SKM-1 (cell line): ENCODE results near the gene ELP4.
"Not testable (repeated sequence)": the region's sequence is repeated elsewhere in the genome, so short reads cannot be mapped to it uniquely, and the experiment has no call there.

Source experiments
- DNase-seq: peaks from one replicate; lab custom pipeline; 2025; ENCODE audit not compliant: unreplicated experiment; lab: John Stamatoyannopoulos, UW

Gene ELP4

DNA sequence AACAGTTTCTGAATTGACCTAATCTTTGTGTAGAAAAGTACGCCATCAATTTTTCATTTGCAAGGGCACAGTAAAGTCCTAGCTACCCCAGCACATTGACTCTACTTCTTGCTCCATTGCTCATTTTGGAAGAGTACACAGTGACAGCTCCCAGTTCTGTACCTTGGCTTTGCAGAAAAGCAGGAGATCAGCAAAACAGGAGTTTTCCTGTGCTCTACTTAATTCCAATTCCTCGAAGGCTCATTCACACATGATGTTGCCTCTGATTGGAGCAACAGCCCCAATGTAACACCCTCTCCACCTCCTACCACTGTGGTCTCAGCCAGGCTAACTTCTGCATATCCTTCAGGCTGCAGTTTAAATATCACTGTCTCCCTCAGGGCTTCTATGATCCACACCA, 182.9 kb downstream of the ELP4 start:
- DNase-seq, result no peak

DNA sequence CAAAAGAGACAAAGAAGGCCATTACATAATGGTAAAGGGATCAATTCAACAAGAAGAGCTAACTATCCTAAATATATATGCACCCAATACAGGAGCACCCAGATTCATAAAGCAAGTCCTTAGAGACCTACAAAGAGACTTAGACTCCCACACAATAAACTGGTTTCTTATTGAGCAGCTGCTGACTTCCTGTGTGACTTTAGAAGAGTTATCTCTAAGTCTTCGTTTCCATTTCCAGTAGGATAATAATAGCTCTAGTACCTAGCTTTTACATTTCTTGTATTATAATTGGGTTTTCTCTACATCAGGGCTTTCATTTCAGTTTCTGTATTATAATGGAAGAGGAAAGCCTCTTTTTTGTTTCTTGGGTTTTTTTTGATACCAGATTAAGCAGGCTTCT, 187.5 kb downstream of the ELP4 start:
- DNase-seq, result not testable (repeated sequence)

GRCh38 chr11:31699066-31699465, 189.5 kb downstream of the ELP4 start:
- no peak for DNase-seq

DNA sequence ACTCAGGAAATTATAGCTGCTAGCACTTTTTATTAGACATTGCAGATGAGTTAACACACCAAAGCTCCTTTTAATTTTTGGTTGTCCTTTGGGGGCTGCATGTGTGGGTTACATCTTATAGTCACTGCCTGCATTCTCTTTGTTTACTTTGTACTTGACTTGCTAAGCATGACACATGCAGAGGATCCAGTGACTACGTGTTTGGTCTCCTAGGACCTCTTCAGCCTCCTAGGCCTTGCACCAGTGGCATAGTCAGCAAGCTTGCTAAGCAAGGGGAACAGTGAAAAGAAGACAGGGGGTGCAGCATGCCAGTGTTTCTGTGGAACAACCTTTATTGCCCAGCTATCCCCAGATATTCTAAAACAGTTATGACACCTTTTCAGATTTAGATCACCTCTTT, 193.4 kb downstream of the ELP4 start:
- DNase-seq, result no peak

DNA sequence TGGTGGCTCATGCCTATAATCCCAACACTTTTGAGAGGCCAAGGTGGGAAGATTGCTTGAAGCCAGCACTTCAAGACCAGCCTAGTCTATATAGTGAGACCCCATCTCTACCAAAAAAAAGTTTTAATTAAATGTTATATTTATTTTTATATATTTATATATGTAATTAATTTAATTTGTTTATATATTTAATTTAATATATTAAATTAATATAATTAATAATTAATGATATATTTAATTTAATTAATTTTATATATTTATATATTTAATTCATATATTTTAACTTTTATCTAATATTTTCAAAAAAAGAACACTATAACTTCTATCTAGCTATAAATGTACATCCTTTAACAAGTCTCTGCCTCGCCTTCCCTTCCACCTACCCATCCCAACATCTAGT, 196.8 kb downstream of the ELP4 start:
- DNase-seq, result no peak

GRCh38 chr11:31711137-31711536, 201.6 kb downstream of the ELP4 start:
- no peak for DNase-seq

DNA sequence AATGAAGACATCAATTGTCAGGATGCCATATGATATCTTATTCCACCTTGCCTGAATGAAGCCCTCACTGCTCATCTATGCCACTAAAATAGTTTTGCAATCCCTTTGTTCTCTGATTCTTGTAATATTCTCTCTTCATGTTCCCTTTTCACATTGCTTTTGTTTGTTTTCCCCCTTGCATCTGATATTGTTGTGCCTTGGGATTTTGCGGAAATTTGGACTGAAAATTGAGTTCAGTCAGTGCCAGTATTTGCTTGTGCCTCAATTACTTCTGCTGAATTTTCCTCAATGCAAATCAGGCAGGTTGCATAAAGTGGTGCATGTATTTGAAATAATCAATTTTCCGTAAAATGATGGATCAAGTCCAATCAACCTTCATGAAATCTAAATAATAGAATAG, 203.3 kb downstream of the ELP4 start:
- no peak for DNase-seq

DNA sequence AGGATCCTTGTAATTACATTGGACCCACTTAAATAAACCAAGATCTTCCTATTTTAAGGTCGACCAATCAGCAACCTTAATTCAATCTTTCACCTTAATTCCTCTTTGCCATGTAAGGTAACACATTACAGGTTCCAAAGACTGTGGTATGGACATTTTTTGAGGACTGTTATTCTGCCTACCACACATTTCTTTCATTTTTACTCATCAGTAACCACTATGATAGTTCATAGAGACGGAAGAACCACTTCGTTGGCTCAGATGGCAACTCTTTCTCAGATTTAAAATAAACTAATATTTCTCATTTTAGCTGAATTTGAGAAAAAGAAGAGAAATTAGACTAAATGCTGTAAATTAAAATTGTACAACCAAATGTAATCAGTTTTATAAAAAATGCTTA, 205.3 kb downstream of the ELP4 start:
- DNase-seq, result no peak

GRCh38 chr11:31720225-31720624, 210.7 kb downstream of the ELP4 start:
- DNase-seq, result no peak

GRCh38 chr11:31720671-31721365, 211.3 kb downstream of the ELP4 start:
- DNase-seq, result no peak

- no peak for DNase-seq
These were observed 213.2 kb downstream of the ELP4 start for GRCh38 chr11:31722754-31723153.

DNA sequence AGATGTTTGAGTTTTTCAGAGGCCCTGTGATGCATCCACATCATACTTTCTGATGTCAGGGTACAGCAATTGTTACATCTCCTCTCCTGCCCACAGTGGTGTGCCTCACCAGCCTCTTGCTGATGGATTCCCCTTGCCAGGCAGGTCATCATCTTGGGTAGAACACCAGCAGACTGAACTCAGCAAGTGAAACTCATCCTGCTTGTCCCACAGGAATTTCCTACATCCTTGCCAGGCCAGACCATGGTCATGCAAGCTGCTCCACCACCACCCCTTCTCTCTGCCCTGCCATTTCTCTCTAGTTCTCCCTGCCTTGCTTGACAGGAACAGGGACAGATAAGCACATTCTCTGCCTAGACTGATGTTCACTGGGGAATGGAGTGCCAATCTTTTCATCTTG, 215.6 kb downstream of the ELP4 start:
- no peak for DNase-seq

DNA sequence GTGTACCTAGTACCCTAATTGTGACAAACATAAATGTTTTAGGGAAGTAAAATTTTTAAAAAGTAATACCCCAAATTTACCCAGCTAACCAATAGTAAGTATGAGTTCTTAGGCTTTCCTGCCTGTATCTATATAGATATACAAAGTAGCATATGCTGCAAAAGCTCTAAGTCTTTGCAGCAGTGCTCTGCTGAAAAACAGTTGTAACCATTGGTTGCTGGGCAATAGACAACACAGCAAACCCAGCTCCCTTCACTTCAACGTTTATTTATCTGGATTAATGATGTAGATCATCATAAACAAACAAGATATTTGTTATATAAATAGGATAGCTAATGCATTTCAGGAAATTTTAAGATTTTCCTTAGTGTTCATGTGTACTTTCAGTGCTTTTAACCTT, 218.9 kb downstream of the ELP4 start:
- DNase-seq, result no peak

GRCh38 chr11:31740131-31740530, 230.6 kb downstream of the ELP4 start:
- DNase-seq, result no peak

- DNase-seq, result not testable (repeated sequence)
These were observed 231.3 kb downstream of the ELP4 start for GRCh38 chr11:31740731-31741368.

- DNase-seq, result no peak
These were observed 238.0 kb downstream of the ELP4 start for GRCh38 chr11:31747581-31747980.

DNA sequence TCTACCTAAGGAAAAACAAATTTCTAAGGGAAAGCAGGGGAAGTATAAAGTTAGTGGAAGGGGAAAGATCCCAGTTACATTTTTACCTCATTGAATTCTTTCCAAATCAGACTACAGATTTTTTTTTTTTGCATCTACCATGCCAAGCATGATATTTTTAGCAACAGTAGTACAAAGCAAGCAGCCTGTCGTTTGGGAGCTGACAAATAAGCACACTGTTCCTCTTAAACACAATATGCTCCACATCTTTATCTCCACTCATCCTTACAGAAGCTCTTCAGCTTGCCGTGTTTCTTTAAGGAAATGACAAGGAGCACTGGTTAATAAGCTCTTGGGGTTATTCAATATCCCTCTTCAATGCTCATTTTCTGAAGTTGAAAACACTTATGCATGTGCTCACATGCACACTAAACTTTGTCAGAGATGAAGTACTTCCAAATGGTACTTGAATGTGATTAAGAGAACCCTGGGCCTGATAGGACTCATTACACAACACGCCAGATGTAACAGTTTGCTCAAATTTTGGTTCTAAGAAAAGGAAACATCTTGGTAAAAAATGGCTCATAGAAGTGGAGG, 247.8 kb downstream of the ELP4 start:
- DNase-seq, result no peak

GRCh38 chr11:31761636-31762035, 252.1 kb downstream of the ELP4 start:
- DNase-seq, result no peak

DNA sequence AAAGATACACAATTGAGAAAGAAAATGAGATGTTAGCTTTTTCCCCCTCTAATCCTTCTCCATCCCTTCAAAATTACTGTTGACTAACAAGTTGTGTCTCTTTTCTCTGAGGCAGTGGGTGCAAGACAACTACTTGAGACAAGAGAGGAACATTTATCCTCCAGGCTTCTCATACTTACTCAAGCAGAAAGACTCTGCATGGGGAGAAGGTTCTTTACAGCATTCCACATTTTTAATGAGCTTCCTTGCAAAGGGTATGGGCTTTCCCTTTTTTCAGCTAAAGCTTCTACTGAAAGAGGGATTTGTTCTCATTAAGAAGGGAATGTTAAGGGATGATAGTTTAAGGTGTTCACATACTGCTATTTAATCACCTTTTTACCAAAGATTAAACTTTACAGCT, 253.7 kb downstream of the ELP4 start:
- no peak for DNase-seq

DNA sequence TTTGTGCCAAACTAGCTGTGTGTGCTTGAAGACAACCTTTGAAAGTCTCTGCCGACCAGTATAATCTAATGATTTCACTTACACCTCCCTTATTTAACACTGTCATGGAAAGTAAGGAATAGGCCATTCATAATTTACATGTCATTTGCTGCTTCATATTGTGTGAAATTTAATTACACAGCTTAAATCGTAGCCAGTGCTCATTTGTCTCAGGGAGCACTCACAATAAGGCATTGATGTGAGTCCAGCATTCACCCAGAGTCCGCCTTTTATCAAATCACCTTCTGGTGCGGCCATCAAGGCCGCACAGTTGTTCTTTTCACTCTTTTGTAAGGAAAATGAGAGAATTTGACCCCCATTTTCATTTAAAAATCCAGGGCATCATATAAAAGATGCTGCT, 254.7 kb downstream of the ELP4 start:
- no peak for DNase-seq

- DNase-seq, result no peak
These were observed 255.2 kb downstream of the ELP4 start for GRCh38 chr11:31764766-31765165.

DNA sequence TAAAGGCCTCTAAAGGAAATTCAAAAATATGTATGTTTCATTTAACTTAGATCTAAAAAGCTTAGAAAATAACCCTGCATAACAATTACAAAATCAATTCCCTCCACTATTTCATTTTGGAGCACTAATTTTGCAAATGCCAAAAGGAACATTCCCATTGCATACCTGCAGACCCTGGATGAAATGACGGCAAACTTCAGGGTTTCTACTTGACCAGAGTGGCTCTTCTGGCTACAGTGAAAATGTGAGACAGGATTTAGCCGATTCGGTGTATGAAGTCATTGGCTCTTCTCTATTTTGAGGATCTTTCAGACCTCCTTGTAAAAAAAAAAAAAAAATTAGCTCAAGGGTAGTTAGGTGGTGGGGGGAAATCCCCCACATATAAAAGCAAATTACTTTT, 257.5 kb downstream of the ELP4 start:
- no peak for DNase-seq

GRCh38 chr11:31767685-31768084, 258.1 kb downstream of the ELP4 start:
- DNase-seq, result no peak
